ENCODE data around the gene CCDC12.

The CCDC12 gene

DNA sequence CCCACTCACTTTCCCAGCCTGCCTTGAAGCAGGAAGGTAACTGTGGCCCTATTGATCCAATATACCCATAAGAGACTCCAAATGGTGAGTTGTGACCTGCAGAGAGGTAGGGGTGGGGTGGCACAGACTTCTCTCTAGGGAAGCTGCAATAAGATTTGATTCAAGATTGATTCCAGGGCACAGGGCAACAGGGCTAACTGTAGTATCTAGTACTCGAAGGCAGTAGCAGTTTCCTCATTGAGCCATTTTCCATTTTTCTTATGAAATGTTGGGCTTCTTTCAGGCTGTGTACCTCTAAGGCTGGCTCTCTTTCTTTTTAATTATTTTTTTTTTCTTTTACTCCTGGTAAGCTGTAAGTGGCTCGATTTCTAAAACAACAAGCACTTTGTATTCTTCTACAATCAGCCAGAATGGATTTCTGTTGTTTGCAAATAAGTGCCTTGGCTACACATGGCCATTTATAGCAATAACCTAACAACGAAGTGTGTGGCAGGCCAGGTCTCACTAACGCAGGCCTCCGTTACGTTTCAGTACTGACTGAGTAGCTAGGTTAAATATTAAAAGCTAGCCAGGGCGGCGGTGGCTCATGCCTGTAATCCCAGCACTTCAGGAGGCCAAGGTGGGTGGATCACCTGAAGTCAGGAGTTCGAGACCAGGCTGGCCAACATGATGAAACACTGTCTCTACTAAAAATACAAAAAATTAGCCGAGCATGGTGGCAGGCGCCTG is 19.3 kb downstream of the CCDC12 start:
- no peak for DNase-seq (ENCODE audit: low read depth in 3 of 3)

DNA sequence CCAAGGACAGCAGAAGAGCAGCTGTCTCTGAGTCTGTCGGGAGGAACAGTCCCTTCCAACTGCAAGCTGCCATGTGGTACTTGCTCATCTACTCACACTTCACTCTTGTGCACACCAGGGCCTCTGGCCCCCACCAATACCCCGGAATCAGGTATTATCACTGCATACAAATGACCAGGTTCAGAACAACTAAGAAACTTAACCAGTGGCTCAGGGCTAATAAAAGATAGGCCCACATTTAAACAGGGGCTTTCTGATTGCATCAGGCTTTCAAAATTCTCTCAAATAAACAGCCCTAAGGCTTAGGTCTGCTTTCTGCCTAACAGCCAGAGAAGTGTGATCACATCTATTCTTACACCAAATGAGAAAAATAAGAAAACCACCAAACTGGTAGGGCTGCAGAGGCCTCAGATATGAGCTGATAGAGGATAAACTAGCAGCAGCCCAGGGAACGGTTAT is 20.7 kb downstream of the CCDC12 start:
- no peak for DNase-seq (ENCODE audit: low read depth in 3 of 3)

DNA sequence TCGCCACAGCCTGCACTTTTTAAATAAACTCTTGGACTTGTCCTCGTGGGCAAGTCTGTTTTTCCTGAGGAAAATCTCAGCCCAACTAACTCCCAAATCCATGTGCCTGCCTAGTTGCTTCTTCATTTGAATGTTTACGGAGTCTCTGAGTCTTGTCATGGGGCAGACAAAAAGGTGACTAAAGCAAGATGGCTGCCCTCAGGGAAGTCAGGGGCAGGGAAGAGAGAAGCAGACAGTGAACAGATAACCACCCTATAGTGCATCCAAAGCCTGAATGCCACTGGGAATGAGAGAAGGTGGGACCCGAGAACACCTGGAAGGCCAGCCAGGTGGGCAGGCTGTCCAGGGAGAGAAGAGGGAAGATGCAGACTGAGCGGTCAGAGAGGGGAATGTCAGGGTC is 21.4 kb downstream of the CCDC12 start:
- DNase-seq (ENCODE audit: low read depth in 3 of 3): no peak

DNA sequence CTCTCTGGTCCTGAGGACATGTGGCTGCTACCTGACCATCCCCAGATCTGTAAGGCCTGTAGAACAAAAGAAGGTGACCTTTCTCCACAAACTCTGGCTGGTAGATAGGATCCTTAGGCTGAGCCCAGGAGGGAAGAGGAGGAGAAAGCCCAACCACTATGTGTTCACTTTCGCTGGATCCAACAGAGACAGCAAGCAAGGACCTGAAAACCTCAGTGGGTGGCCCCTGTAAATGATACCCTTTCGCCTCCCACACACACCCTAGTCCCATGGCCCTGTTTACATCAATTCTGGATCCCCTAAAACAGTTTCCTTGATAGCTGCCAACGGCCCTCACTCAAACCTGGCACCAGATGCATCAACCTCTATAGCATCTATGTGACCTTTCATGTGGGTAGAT is 22.4 kb downstream of the CCDC12 start:
- no peak for DNase-seq (ENCODE audit: low read depth in 3 of 3)

DNA sequence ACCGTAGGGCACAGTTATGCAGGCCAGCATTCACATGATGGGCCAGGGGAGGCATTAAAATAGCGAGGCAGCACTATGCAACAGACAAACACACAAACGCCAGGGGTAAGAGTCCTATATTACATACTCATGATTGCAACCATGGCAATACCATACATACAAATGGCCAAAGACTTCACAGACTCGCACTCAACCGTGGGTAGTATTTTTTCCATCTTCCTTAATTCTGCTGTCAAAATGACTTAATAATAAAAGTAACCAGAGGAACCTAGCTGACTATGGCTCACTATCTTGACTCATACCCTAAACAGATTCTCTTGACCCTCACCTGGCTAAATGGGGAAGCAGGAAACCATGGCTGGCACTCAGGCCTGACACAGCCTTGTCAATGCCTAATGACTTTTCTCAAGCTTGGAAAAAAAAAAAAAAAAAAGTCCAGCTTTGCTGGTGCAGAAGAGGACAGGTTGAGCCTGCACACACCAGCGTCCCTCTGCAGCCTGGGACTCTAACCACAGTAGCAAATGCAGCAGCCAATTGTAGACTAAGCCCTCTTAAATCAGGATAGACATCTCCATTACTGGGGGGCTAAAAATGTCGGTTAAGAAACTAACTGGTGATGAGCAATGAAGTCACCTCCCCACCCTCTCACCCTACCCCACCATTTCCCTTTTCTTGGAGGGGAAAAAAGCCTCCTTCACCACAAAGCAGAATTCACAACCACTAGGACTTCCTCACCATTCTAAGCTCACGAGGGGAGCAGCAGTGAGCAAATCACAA is 23.1 kb downstream of the CCDC12 start:
- DNase-seq (ENCODE audit: low read depth in 3 of 3): no peak

DNA sequence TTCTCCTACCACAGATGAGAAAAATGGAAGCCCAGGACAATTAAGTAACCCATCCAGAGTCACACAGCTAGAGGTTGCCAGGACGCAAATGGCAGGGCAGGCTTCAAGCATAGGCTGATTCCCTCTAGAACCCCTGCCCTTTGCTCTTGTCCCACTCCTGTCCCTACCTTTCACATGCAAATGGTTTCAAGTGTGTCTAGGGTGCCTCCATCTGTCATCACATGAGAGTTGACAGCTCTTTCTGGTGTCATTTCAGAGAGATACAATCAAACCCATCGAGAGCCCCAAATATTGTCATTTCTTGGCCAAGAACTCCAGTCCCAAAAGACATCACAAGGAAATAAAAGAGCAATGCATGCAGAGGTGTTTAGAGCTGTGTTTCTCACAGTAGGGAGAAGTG is 23.7 kb downstream of the CCDC12 start:
- DNase-seq (ENCODE audit: low read depth in 3 of 3): no peak

DNA sequence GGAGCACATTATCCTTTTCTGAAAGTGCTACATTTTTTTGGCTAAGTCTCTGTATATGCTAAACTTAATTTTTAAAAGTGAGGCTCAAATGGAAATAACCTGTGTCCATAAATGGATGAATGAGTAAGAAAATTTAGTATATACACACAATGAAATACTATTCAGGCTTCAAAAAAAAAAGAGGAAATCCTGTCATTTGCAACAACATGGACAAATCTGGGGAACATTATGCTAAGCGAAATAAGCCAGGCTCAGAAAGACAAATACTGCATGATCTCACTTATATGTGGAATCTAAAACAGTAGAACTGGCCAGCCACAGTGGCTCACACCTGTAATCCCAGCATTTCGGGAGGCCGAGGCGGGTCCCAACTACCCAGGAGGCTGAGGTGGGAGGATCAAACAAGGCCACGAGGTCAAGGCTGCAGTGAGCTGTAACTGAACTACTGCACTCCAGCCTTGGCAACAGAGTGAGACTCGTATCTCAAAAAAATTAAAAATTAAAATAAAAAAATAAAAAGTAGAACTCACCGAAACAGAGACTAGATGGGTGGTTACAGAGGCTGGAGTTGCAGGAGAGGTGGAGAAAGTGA is 25.8 kb downstream of the CCDC12 start:
- no peak for DNase-seq (ENCODE audit: low read depth in 3 of 3)

DNA sequence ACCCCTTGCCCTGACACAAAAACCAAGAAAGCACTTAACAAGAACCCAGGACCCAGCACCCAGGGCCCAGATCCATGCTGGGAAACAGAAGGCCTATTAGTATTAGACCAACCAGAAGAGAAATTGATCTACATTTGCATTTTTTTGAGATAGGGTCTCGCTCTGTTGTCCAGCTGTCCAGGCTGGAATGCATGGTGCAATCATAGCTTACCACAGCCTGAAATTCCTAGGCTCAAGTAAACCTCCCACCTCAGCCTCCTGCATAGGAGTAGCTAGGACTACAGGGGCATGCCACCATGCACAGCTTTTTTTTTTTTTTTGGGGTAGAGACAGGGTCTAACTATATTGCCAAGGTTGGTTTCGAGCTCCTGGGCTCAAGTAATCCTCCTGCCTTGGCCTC is 26.4 kb downstream of the CCDC12 start:
- DNase-seq (ENCODE audit: low read depth in 3 of 3): no peak

DNA sequence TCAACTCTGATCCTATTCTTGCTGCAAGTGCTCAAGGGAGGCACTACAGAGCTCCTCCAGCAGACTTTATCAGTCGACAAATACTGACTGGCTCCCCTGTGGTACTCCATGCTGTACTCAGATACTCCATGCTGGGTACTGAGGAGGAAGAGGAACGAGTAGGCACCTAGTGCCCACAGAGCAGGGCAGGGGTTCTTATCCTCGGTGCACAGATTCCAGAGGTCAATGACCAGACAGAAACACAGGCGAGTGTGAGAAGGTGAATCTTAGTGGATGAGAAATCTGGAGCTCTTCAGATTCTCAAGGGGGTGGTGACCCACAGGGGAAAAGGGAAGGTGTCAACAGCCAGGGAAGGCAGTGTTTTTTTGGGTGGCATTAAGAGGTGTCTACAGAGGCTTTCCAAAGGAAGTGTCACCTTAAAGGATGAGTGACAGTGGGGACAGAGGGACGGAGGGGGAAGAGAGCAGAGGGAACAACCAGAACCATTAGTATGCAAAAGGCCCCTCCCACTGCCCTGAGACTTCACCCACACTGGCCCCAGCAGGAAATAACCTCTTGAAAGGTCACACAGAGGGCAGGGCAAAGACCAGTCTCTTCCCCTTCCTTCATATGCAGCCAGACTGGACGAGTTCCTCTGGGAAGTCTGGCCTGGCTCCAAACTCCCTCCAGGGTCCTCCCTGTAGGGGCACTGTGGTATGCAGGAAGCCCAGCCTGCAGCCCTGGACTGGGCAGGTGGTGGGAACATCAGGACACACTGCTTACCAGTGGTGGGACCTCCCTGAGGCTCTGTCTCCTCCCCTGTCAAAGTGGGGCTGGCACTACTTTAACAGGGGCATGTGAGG is 27.5 kb downstream of the CCDC12 start:
- no peak for DNase-seq (ENCODE audit: low read depth in 3 of 3)

DNA sequence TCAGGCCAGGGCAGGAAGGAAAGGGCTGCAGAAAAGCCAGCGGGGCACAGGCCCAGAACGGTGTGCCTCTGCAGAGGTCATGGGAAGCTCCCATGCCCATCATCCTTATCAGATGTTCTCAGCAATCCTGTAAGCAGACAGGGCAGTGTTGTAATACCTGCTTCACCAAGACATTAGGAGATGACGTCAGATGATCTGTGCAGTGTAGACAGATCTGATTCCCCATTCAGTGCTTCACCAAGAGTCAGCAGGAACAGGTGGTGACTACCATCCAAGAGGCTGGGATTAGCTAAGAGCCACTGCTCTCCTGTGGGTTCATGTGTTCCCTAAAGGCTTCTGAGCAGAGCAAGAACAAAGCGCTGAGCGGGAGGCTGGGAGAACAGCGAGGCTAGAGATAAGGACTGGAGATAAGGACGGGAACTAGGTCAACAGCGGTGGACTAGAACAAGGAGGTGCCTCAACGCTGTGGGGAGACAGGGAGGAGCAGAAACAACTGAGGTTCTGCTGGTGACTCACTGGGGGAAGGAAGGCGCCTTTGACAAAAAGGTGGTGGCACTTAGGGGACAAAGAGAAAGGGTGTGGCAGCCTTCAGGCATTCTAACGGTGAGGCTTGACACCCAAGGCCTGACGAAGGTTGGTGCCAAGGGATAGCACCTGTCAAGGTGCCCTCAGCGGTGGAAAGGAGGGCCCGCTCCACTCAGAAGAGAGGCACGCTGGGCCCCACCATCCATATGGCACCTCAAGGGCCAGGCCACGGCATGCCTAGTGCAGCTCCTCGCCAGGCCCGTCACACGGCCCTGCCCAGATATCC is 28.4 kb downstream of the CCDC12 start:
- DNase-seq (ENCODE audit: low read depth in 3 of 3): peak; percentile 32 to 48 (median 40)

DNA sequence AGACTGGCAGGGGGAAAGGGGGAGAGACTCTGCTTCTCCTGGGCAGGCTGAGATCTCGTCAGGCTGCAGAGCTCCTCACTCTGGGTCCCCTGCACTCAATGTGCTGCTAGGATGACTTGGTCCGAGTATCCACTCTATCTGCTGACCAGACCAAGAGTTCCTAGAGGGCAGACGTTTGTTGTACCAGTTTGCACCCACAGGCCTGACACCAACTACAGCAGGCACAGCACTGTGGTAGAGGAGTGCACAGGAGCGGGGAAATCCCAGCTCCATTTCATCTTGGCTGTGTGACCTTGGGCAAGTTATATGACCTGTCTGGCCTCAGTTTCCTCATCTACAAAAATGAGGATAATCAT is 29.0 kb downstream of the CCDC12 start:
- no peak for DNase-seq (ENCODE audit: low read depth in 3 of 3)

DNA sequence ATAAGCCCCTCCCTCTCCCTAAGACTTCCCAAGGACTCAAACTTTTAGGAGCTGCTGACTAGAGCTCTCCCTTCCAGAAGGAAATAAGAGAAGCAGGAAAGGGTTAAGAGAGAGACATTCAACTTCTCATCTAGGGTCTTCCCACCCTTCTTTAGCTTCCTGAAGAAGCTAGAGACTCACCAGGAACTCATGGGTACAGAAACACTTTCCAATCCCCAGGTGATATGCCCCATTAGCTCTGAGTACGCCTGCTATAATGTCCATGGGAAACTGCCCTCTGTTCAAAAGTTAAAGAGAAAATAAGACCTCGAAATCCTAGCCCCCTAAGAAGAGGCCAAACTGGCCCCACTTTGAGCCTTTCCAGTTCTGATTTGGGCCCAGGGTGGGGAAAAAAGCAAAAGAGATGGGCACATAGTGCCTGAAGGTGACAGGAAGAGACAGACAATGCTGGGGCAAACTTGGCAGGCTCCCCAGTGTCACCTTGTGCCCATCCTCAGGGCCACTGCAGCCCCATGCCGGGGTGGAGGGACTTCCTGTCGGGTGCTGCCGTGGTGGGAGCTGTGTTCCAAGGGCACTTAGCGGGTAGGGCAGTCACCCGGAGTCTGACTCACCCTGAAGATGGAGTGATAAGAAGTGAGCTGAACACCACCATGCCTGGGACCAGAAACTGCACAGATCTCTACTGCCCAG is 29.5 kb downstream of the CCDC12 start:
- DNase-seq (ENCODE audit: low read depth in 3 of 3): peak in 2 of 3 experiments; percentile 34 to 59

DNA sequence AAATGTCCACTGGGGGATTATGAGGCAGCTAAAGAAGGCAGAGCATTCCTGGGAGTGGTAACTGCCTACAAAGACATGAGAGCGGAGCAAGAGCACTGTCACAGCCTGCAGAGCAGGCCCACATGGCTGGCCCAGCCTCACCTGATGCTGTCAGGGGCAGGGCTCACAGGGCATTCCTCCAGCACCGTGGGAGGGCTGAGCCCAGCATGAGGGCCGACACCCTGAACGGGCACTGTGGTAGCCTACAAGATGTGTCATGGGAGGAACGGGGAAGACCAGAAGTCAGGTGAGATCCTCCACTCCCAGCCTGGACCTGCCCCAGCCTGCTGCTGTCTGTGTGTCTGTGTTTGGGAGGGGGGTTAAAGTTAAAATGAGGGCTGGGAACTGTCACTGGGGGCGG is 30.1 kb downstream of the CCDC12 start:
- DNase-seq (ENCODE audit: low read depth in 3 of 3): no peak

DNA sequence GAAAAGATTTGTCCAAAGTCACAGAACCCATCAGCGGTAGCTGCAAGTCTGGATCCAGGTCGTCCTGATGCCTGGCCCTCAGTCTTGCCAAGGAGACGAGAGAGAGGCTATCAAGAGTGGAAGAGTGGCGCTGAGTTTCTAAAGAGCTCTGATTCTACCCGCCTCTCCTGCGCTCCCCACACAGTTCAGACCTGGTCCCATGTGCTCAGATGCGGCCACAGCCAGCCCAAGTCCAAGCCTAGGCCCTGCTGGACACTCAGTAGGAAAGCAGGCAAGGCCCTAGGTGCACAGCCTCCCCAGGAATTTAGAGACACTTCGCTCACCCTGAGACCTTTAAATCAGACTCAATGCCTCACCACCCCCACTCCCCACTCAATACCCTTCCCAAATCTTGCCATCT is 32.4 kb downstream of the CCDC12 start:
- no peak for DNase-seq (ENCODE audit: low read depth in 3 of 3)

DNA sequence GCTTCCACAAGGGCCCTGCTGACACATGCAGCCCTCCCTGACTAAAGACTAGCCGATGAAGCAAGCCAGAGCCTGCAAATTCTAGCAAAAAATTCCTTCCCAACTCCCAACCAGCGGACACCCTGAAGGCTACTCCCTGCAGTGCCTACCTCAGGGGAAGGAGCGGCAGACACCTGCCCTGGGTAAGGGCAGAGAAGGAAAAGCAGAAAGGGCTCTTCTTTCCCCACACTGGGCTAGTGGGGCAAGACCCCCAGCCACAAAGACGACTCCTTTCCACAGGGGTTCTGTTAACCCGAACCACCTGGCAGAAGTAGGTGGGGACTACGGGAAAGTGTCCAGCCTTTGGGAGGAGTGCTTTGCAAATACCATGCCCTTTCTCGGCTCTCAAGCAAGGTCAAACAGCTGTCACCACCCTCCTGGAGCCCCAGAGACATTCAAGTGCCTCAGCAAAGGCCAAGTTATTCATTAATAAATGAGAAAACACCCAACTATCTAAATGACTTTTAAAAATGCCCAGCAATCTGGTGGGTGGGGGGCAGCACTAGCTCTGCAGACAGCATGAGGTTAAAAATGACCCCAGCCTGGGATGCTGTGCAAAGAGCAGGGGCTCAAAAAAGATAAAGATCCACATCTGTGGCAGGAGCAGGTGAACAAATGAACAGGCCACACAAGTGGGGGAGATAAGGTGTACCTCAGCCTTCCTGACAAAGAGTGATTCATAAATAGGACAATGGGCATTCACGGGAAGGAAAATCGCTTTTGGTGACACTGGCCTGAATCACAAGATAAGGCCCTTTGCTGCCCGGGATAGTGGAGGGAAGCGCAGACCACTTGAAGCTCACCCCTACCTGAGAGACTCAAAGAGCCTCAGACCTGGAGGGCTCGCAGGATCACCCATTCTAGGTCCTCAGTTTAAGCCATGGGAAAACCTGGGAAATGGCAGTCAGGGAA is 33.0 kb downstream of the CCDC12 start:
- no peak for DNase-seq (ENCODE audit: low read depth in 3 of 3)

DNA sequence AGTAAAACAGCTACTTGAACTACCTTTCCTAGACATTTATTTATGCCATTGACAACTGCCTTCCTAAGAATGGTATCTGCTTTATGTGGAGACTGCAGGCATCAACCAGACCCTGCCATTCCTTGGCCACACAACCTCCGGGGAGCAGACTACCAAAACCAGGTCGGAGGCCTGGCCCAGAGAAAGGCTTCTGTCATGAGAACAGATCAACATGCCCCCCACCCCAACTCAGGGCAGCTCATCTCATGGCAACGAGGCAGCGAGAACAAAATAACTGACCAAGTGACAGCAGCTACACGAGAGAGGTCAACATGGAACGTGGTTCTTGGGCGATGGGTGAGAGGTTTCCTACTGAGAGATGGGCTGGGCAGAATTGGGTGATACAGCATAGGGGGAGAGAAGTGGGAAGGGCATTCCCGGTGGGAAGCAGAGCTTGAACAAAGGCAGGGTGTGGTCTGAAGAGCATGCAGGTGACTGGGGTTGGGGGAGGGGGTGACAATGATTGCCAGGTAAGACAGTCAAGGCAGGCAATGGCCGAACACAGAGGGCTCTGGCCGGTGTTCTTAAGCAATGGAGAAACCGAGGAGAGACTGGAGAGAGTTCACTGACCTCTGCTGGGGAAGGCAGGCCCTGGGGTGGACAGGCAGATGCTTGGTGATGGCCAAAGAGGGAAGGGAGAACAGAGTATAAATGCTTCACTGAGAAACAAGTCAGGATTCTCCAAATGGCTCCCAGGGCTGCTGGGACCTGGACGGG is 33.9 kb downstream of the CCDC12 start:
- DNase-seq (ENCODE audit: low read depth in 3 of 3): no peak

DNA sequence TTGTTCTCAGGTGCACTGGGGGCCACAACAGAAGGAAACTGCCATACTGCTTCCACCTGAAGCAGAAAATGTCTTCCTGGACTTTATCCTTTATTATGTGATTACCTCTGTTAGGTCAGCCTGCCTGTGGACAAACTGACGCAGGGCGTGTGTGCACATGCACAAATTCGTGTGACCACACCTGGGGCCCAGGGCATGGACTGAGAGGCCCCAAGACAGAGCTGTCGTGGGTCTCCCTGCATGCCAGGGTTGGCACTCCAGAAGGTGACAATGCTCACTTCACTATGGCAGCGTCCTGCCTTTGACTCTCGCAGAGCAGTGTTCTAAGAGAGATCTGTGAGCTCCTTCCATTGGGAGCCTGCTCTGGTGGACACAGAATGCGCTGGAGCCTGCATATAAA is 34.5 kb downstream of the CCDC12 start:
- no peak for DNase-seq (ENCODE audit: low read depth in 3 of 3)

DNA sequence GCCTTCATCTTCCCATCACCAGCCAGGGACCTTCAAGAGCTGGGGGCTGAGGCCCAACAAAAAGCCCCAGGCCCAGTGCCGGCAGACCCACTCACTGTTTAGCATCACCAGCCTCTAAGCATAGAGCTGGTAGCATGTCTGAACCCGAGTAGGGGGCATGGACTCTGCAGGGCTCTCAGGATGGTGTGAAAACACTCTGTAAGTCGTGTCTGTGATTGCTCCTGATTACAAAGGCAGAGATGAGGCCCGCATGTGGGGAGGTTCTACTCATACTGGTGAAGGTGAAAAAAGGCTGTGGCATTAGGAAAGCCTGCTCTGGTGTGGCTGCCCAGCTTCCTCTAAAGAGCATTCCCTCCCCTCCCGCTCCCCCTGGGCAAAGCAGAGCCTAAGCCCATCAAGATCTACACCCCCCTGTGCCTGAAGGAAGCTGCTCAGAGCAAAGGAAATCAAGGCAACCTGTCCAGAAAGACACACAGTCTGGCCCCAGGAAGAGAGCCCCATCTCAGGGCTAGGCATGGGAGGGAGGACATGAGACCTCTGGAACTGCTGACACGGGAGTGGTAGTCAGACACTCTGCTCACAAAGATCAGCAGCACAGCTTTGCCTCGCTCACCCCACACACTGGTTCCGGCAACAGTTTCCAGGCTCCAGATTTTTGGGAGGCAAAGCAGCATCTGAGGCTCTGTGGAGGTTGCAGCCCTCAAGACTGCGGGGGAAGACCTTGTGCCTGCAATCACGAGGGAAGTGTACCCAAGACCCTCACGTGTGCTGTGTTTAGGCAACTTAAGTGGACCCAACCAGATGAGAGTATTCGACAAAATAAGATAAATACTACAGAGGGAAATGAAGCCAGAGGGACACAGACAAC is 36.7 kb downstream of the CCDC12 start:
- no peak for DNase-seq (ENCODE audit: low read depth in 3 of 3)

Measured in stimulated activated CD4-positive, alpha-beta T cell treated with anti-CD3 and anti-CD28 coated beads, TNF-alpha, amount 100 ng/mL, for 24 hours (primary cell).